Activated CD8-positive, alpha-beta memory T cell treated with anti-CD3 and anti-CD28 coated beads, Interleukin-2, amount 50 U/mL, for 48 hours (primary cell): ENCODE data around the gene BBX.

Source experiments
- DNase-seq: peaks from one replicate; pipeline ENCODE4 v3.0.0-alpha.2; 2020

The BBX gene

DNA sequence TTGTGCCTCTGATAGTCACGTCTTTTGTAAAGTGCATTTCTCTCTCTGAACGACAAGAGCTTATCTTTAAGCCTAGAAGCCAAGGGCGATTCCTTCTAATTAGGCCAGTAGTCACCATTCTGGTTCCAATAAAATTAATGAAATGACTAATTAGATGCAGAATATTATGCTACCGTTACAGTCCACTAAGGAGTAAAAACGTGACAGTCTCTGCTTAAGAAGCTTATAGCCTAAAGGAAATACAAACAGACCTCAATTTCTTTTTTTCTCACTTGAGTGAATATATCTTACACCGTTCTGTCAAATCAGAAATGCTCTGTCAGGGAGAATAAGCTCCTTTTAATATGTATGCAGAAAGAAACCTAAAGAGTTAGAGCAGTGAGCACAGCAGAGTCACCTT, 332.0 kb downstream of the BBX start:
- DNase-seq: no peak

DNA sequence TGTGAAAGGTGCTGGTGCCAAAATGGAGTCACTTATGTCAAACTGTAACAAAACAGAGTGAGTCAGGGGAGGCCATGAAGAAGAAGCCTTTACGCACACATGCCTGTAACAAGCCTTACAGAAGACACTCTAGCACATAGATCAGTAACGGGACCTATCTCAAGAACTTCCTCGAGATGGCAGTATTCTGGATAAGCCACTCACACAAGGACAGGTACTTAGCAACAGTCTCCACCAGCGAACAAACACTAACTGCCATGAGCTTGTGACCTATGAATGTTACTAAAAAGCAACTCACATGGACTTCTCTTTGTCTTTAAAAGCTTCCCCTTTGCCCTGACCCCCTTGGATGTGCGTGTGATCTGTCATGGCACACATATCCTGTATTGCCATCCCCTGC, 332.9 kb downstream of the BBX start:
- DNase-seq: no peak

DNA sequence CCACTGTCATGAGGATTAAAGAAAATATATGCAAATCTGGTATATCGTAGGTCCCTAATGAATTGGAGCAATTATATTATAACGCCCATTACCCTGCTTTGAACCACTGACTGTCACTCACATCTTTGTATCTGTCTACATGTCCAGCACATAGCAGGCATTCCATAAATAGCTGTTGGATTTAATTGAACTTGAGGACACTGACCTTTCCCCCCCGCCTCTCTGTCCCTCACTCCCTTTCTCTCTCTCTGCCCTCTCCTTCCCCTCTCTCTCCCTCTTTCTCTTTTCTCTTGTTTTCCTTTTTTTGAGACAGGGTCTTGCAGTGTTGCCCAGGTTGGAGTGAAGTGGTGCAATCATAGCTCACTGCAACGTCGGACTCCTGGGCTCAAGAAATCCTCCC, 335.1 kb downstream of the BBX start:
- no peak for DNase-seq

DNA sequence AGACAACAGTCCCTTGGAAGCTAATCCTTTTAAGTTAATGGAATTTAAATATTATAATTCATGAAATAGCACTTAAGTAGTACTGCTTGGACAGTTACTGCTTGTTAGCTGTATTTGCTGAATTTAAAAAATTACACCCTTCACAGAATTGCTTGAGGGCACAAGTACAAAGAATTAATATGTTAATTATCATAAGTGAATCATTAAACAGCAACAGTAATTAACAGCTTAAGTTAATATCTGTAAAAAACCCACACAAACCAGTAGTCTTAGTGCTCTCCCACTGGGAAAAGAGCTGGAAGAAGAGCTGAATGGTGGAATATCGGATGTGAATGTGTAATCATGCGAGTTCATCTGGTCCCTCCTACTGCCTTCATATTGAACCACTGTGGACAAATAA, 336.1 kb downstream of the BBX start:
- no peak for DNase-seq
